ENCODE measurements around the gene KIF5C.

The KIF5C gene

DNA sequence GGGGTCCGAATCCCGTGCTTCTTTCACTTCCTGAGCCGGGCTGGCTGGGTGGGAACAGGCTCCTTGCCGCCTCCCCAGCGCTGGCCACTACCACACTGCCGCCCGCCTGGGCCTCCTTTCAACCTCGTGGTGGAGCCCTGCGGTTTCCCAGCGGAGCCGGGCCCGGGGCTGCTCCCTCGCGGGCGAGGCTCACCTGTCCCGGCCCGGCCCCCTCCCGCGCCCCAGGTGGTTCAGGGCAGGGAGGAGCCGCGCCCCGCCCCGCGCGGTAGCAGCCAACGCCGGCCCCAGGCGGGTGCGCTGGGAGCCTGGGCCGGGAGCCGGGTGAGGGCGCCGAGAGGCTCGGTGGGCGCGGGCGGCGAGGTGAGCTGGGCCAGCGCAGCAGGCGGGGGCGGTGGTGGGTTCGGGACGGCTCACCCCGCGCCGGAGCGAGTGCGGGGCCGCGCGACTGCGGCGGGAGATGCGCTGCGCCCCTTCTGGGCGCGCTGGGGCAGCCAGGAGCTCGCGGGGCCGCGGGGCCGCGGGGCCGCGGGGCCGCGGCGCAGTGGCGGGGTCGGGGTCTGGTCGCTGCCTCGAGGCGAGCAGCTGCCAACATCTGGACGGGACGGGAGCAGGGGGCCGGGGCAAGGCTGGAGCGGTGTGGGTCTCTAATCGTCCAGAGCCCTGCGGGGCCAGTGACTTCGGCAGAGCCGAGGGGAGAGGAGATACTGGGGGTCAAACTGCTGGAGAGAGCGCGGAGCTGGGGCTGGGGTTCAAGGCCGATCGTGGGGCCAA, 163.6 kb downstream of the KIF5C start, which contains the start of gene LYPD6B:
Gene LYPD6B (plus strand): TSS at position 258 of the 771 bp plus-strand sequence. CDS start 92,250 bp downstream, outside the sequence.
- no peak for DNase-seq (ENCODE audit: low read depth in 4 of 4, low spot score in 1 of 4)

DNA sequence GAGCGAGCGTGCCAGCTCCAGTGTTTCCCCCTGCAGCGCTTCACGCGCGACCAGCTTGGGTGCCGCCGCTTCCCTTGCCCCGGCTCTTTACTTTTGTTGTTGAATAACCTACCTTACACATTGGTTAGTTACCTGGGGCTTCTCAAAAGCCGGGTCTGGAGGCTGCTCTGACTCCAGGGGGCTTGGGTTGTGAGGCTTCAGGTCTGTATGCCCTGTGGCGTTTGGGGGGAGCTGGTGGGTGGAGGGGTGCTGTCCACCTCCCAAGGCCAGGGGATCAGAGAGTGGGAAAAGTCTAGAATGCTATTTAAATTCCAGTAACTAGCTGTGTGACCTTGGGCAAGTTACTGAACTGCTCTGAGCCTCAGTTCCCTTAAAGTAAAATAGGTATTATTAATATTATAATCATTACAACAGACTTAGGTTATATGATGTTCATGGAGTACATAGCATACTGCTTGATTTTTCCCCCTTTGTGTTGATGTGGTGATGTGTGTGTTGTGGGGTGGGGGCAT, 164.2 kb downstream of the KIF5C start:
- DNase-seq (ENCODE audit: low read depth in 4 of 4, low spot score in 1 of 4): no peak

DNA sequence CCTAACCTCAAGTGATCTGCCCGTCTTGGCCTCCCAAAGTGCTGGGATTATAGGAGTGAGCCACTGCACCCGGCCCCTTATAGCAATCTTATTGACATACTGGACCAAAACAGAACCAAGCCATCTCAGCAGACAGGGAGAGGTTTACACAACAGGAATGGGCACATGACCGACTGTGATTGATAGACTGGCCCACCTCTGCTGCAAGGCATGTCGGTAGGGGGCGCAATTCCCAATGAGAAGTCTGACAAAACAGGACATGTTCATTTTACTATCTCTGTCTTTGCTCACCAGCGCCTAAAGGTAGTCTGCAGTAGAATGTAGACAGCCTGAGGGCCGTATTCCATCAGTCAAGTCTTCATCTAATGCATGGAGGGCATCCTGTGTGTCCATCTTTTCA, 165.4 kb downstream of the KIF5C start:
- peak; percentile 12 to 34 (median 22) for DNase-seq (ENCODE audit: low read depth in 4 of 4, low spot score in 1 of 4)

DNA sequence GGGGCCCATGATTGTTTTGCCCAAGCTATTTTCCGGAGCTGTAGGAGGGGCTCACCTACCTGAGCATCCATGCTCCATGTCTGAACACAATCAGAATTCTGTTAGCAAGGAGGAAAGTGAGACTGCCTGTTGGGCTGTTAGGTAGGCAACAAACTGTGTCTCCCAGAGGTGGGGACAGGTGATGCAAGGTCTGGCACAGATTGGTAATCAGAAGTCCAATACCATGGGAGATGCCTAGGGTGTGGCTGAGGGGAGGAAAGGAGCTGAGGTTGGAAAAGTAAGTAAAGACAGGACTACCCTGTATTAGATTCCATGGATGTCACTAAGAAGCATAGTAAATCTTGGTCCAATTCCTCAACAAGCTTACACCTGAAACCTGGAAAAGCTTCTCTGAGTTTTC, 166.5 kb downstream of the KIF5C start:
- DNase-seq (ENCODE audit: low read depth in 4 of 4, low spot score in 1 of 4): no peak

DNA sequence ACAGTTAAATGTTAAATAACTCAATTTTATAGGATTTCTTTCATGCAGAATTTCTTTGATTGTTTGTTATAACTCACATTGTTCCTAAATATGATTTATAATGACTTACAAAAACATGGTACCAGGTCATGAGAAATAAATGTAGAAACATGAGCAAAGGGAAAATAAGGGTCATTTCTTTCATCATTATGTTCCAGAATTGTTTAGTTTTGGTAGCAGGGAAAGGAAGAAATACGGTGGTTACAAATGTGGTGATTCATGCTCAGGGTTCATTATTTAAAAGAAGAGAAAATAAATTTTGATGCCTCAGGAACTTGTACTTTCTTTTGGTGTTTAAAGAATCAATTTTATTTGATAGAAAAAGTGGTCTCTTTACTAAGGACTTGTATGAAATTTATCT, 167.9 kb downstream of the KIF5C start:
- no peak for DNase-seq (ENCODE audit: low read depth in 4 of 4, low spot score in 1 of 4)

DNA sequence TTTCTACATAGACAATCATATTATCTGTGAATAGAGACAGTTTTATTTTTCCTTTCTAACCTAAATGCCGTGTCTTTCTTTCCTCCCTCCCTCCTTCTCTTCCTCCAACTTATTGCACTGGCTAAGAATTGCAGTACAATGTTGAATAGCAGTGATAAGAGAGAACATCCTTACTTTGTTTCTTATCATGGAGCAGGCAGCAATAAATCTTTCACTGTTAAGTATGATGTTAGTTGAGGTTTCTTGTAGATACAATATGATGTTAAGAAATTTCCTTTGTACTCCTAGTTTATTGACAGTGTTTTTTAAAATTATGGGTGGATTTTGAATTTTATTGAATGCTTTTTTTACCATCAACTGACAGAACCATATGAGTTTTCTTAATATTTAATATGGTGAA, 169.5 kb downstream of the KIF5C start:
- no peak for DNase-seq (ENCODE audit: low read depth in 4 of 4, low spot score in 1 of 4)

DNA sequence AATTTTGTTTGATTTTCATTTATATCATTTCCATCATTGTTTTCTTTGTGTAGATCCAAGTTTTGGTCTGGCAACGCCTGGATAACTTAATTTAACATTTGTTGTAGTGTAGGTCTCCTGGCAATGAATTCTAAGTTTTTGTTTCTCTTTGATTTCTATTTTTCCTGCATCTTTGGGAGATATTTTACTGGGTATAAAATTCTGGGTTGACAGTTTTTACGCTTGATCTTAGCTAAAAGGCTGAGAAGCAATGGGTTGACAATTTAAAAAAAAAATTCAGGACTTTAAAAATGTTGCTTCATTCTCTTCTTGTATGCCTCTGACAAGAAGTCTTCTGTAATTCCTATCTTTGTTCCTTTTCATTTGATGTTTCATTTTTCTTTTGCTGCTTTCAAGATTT, 172.1 kb downstream of the KIF5C start:
- DNase-seq (ENCODE audit: low read depth in 4 of 4, low spot score in 1 of 4): no peak

DNA sequence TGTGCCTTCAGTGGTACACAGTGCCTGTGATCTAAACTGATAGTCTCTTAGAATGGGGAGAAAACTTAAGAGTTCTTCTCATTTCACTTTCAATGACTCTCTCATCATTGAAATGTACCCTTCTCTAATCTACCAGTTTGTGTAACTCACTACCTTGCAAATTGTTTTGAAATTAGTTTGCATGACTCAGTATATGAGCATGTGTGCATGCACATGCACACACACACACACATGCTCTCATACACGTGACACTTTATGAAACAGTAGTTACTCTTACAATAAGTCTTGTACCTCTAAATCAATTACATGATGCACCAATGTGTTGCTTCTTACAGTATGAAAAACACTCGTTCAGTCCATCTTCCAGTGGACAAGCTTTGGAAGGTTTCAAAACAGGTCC, 174.1 kb downstream of the KIF5C start:
- no peak for DNase-seq (ENCODE audit: low read depth in 4 of 4, low spot score in 1 of 4)

DNA sequence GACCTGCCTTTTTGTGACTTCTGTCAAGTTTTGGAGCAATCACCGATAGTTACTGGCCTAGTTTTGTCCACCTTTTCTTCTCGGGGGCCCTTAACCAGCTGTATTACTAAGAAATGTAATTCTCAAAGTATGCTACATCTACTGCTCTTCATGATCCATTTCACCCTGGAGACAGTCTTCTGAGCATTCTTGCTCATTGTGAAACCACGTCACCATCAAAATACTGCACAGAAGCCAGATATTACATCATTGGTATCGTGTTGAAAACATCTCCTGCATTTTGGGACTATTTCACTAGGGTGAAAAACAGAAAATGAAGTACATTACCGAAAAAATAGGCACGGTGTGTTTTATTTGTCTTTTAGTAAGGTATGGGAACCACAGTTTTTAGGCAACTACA, 175.2 kb downstream of the KIF5C start:
- DNase-seq (ENCODE audit: low read depth in 4 of 4, low spot score in 1 of 4): no peak

DNA sequence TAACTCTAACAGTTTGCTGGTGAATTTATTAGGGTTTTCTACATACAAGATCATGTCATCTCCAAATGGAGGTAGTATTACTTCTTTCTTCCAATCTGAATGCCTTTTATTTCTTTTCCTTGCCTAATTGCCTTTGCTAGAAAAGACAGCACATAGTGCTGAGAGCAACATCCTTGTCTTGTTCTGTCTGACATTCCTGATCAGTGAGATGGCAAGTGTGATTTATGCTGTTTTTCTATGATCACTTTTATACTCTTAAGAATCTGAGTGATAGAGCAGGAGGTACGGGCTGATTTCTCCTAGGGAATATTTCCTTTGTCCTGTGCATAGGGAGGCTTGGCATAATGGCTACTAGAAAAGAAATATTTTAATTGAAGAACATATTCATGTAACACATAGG, 180.7 kb downstream of the KIF5C start:
- no peak for DNase-seq (ENCODE audit: low read depth in 4 of 4, low spot score in 1 of 4)

DNA sequence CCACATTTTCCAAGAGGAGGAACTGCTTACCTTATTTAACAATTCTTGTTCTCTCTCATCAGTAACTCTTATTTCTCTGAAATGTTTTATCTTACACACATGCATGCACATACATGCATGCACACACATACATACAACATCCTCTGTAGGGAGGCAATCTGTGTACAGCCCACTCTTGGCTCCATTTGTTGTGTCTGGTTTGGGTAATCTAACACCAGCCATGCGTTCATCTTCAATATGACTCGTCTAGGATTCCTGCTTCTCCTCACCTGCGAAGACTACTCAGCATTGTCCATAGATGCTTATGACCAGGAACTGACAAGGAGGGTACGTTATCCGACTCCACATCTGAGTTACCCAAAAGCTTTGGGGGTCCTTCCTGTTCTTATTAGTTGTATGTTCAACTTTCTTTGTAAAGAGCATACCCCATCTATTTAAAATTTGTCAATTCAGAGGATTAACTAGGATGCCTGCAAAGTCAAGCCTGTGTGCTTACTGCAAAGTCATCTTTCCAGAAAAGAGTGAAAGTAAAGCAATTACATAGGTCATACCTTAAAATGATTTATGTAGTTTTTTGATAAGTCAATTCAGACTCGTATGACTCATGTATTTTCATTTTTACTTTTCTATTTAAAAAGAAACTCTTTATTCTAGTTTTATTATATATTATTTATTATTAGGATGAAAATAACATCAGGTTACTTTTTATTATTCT, 181.7 kb downstream of the KIF5C start:
- DNase-seq (ENCODE audit: low read depth in 4 of 4, low spot score in 1 of 4): no peak

DNA sequence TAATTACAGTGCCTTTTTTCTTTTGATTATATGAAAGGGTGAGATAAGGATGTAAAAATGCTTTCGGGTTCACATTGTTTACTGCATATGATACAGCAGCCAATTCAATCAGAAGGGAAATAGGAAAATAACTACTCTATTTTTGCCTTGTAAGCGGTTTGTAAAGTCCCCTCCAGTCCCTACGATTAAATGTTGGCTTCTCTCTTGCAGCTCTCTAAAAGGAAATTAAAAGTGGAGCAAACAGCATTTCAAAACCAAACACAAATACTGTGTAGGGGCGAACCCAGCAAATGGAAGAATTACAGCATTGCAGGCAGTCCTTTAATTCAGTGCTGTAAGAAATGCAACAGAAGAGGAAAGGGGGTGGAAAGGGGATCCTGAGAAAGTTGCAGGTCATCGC, 182.4 kb downstream of the KIF5C start:
- no peak for DNase-seq (ENCODE audit: low read depth in 4 of 4, low spot score in 1 of 4)

DNA sequence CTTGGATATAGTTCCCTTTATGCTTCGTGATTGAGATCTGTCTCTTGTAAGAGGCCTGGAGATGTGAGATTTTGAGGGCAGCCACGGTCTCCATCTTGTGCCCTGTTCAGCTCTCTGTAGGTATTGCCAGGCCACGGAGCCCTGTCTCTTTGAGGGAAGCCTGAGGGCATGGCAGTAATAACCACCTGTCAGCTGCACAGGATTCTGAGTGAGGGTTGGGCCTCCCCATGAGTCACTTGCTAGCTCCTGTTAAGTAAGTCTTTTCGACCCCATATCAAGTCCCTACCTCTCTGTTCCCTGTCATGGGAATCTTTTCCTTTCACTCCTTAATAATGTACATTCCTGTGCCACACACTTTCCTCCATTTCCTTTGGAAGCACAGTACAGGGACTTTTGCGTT, 183.9 kb downstream of the KIF5C start:
- no peak for DNase-seq (ENCODE audit: low read depth in 4 of 4, low spot score in 1 of 4)

DNA sequence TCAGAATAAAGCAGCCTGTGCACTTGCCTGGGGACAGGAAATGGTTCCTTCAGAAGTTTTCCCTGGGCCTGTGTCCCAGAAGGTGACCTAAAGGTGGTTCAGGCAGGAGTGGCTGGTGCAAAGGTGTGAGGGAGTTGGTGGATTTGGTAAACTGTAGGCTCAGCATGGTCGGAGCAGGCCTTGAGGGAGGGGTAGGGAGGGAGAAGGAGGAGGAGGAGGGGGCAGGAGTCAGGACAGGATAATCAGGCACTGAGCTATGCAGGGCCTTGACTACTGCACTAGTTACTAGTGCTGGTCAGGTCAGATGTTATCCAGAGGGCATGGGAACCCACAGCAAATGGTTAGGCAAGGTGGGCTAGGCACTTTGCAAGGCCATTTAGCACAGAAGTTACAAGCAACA, 184.8 kb downstream of the KIF5C start:
- DNase-seq (ENCODE audit: low read depth in 4 of 4, low spot score in 1 of 4): no peak

DNA sequence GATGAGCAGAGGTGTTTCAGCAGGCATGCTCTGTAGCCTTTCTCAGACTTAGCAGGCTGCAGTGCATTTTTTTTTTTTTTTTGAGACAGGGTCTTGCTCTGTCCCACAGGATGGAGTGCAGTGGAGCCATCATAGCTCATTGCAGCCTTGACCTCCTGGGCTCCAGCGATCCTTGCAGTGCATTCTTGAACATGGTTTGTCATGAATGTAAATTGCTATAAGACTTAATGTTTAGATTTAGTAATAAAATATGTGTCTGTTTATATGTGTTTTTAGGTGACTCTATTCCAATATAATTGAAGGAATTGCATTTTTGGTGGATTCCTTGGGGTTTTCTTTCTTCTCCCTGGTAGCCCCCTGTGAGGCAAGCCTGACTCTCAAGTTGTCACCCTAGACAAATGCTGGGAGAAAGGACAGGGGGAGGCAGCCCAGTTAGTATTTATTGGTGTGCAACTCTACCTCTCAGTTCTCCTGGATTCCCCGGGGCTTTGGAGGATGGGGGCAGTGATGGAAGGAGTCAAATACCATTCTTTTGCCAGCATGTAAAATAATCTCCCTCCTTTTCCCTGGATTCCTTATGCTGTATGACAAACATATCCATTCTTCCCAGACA, 186.2 kb downstream of the KIF5C start:
- no peak for DNase-seq (ENCODE audit: low read depth in 4 of 4, low spot score in 1 of 4)

DNA sequence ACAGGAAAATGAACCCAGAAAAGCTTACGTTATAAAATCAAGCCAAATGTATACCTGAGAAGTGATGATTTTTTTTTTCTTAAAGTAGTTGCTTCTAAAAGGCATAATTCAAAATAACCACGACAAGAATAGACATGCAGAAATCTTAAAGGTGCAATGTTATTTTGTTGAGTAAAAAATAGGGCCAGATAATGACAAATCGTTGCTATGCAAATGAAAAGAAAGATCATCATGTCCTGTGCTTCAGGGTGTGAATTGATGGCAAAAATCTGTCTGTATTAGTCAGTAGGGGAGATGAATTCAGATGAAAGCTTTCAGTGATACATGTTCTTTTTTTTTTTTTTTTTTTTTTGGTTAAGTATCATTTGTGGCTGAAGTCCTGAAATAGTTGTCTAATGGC, 187.5 kb downstream of the KIF5C start:
- no peak for DNase-seq (ENCODE audit: low read depth in 4 of 4, low spot score in 1 of 4)

DNA sequence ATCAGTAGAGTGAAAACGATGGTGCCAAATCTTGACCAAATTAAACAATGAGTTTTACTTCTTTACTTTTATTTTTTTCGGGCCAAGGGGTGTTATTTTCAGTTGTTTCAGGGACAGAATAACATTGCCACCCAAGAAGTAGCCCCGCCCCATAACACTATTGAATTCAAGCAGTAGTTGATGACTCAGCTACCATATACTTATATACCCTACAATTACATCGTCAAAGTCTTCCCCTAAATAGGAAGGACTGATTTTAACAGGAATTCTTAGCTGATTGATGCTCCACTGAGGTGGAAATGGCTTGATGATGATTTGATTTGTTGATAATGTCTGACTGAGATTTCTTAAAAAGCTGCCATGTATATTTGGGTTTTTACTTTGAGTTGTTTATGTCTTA, 188.2 kb downstream of the KIF5C start:
- no peak for DNase-seq (ENCODE audit: low read depth in 4 of 4, low spot score in 1 of 4)

DNA sequence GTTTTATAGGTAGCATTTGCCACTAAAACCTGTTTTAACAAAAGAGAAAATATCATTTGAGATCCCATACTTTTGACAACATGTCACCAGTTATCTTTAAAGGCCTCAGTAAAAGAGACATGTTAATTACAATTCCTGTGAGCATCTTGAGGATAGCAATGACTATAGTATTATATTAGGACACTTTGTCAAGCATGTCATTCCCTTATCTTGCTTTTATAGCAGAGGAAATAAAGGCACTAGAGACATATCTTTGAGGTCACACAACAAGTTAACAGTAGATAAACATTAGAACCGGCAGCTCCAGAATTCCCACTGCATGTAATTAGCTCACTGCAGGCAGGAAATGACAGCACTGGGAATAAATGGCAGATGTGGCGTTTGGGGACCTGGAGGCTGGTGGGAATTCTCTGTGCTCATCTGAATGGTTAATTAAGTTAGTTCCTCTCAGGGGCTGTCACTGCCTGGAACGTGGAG, 189.4 kb downstream of the KIF5C start:
- no peak for DNase-seq (ENCODE audit: low read depth in 4 of 4, low spot score in 1 of 4)

DNA sequence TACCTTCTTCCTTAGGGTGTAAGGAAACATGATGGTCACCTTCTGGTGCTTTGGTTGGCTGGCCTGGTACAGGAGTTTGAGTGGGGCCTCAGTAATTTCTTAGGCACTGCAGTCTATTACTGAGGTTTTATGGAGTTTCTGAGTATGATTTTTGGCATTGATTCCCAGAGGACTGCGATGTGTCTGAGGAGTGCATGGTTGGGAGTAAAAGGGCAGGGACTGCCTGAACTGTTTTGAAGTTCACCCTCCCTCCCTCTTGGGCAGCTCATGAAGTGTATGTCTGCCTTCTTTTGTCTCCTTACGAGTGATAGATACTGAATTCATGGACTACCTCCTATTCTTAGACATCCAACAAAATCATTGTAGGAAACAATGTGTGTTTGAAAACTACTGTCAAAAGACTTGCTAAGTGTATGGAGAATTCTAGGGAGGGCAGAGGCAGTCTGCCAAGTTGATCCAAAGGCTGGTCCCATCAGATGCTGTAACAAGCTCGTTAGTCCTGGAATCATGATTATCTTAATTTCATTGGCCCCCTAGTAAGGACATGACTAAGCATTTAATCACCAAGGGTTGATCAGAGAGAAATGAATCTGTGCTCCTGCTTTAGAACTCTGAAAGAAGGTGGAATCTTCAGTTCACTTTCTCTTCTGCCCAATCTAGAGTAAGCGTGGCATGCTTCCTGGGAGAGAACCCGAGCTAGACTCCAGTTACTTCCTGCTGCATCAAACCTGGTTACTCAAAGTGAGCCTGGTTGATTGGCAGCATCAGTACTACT, 190.0 kb downstream of the KIF5C start:
- no peak for DNase-seq (ENCODE audit: low read depth in 4 of 4, low spot score in 1 of 4)

DNA sequence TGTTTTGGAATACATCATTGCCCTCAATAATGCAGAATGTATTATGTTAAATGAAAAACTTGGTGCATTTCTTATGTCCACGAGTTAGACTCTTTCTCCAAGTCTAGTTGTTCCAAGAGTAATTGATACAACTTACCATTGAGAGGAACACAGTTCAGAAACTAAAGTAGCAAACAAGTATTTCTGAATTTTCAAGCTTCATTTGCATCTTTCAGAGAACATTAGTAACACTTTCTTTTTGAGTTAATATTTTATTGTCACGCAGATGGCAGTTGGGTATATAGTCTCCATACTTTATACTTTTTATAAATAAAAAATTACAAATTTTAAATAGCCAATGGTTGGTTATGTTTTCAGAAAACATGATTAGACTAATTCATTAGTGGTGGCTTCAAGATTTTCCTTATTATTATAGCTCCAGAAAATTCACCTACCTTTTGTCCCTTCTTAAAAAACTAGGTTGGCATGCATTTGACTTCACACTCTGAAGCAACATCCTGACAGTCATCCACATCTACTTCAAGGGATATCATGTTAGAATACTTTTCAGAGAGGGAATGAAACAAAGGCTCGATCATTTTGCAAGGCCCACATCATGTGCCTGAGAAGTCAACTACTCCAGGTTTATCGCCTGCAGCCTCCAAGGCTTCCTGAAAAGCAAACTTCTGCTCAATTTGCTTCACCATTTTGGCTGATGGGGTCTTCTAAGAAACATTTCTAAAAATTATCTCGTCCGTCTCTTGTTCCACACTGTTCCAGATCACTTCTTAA, 193.4 kb downstream of the KIF5C start:
- no peak for DNase-seq (ENCODE audit: low read depth in 4 of 4, low spot score in 1 of 4)

Measured in stimulated activated CD4-positive, alpha-beta T cell treated with anti-CD3 and anti-CD28 coated beads, Interleukin-1b, Interleukin-23, amount 100 ng/mL, for 24 hours (primary cell).